ENCODE measurements around the gene MISP. TPM values are rescaled to one million over a fixed set of nuclear protein-coding genes. Genes with fewer than 3 reads are reported as not detected.

Gene MISP
- total RNA-seq, 2 donors from 2014 or later = 0.50 TPM; not detected in 1

DNA sequence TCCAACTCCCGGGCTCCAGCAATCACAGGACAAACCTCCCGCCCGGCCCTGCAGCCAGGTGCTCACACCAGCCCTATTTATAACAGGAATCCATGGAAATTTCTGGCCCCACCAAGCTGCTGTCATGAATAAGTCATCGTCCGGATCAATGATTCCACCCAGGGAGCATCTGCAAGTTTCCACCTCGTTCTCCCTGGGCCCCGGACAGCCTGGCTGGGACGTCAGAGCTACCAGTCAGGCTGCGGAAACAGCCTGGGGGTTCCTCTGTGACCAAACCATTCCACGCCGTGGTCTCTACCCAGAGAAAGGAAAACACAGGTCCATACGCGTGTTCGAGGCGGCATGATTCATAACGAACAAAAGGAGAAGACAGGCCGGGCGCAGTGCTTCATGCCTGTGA, 25.6 kb downstream of the MISP start:
- Mint-ChIP-seq H3K36me3 (no peaks in the 10 kb centered on the region), H3K9me3 (no peaks in the 10 kb centered on the region)

DNA sequence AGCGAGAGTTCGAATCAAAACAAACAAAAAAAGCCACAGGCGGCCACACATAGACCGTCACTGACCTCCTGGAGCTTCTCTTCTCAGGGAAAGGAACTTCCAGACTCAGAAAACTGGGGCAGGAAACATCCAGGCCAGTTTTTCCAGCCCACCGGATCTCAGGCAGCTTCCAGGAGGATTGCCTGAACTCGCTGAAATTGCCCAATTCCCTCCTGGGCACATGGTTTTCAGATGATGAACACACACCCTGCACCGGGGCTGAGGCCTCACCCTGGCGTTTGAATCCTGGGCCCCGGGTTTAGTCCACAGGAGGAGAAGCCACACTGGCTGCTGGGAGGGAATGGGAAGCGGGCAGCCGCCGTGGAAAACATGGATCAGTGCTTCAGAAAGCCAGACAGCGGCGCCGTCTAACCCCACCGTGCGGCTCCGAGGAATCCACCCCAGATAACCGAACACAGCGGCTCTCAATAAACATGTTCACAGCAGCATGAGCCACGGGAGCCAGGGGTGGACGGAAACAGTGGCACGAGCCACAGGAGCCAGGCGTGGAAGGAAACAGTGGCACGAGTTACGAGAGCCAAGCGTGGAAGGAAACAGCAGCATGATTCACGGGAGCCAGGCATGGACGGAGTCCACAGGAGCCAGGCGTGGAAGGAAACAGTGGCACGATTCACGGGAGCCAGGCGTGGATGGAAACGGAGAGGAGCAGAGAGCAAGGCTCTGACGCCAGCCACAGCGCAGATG, 28.2 kb downstream of the MISP start:
- DNase-seq (ENCODE audit: low spot score in 2 of 2) (no peak), ATAC-seq (no peak)
- H3K36me3 Mint-ChIP-seq = no peaks in the 10 kb centered on the region
- H3K9me3 Mint-ChIP-seq = no peaks in the 10 kb centered on the region
- no peak overlapping the region for H3K27ac Mint-ChIP-seq

More for the DNA sequence above, 25.6 kb downstream of the MISP start:
- DNase-seq (ENCODE audit: low spot score in 2 of 2) (no peak), ATAC-seq (no peak)
- H3K27ac Mint-ChIP-seq = no peak overlapping the region

DNA sequence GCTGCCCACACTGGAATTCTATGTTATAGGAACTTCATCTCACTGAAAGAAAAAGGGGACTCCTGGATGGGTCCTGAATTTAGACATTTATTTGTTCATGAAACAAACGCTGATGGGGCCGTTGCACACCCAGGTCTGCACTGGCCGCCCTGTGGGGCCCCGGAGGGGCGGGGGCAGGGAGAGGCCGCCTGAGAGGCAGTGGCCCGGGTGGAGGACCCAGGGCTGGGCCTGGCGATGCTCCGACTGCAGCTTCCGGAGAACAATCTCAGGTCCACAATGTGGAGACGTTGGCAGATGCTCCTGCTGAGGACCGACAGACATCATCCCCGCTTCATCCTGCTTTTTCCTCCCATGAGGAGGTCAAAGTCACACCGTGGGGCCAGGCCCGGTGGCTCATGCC, 30.0 kb downstream of the MISP start:
- Mint-ChIP-seq H3K27ac (no peak overlapping the region), H3K36me3 (no peaks in the 10 kb centered on the region), H3K9me3 (no peaks in the 10 kb centered on the region)
- ATAC-seq (no peak), DNase-seq (ENCODE audit: low spot score in 2 of 2) (no peak)

DNA sequence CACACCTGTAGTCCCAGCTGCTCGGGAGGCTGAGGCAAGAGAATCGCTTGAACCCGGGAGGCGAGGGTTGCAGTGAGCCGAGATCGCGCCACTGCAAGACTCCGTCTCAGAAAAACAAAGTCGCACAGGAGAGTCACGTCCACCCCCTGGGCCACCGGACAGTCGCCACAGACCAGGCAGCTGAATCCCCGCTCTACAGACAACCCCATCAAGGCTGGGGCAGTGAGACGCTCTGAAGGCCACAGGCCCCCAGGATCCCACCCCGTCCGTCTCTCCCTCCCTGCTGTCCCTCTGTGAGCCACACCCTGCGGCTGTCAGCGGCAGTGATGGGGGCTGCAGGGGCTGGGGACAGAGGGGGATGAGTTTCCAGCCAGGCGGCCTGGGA, 30.9 kb downstream of the MISP start:
- H3K27ac Mint-ChIP-seq = no peak overlapping the region
- DNase-seq (ENCODE audit: low spot score in 2 of 2) (no peak), ATAC-seq (no peak)
- no peaks in the 10 kb centered on the region for H3K9me3 Mint-ChIP-seq
- no peaks in the 10 kb centered on the region for H3K36me3 Mint-ChIP-seq

DNA sequence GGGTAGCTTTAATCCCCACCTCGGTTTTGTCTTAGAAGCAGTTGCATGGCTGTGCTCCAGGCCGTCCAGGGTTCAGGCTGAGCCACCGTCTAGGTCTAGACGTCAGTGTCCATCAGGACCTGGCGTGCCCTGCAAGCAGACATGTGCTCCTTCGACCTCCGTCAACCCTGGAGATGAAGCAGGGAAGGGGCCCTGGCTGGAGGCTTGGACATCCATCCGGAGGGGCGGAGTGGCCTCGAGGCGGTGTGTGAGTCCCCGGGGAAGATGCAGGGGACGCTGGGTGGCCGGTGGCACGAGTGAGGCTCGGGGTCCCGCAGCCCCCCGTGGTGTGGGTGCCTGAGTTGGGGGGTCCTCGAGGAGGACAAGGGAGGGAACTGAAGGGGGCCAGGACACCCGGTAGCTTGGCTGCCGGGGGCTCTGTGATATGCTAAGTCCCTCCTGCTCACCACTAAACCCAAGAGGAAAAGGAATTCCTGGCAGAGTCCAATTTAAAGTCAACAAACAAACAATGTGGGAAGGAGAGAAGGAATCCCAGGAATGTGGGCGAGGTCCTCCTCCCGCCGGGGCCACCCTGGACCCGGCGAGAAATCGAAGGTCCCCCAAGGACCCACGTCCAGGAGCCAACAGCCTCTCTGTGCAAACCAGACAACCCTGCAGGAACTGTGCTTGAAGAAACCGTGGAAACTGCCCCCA, 31.4 kb downstream of the MISP start:
- Mint-ChIP-seq H3K27ac (no peak overlapping the region), H3K9me3 (no peaks in the 10 kb centered on the region), H3K36me3 (no peaks in the 10 kb centered on the region)
- no peak for ATAC-seq
- DNase-seq (ENCODE audit: low spot score in 2 of 2) = no peak

DNA sequence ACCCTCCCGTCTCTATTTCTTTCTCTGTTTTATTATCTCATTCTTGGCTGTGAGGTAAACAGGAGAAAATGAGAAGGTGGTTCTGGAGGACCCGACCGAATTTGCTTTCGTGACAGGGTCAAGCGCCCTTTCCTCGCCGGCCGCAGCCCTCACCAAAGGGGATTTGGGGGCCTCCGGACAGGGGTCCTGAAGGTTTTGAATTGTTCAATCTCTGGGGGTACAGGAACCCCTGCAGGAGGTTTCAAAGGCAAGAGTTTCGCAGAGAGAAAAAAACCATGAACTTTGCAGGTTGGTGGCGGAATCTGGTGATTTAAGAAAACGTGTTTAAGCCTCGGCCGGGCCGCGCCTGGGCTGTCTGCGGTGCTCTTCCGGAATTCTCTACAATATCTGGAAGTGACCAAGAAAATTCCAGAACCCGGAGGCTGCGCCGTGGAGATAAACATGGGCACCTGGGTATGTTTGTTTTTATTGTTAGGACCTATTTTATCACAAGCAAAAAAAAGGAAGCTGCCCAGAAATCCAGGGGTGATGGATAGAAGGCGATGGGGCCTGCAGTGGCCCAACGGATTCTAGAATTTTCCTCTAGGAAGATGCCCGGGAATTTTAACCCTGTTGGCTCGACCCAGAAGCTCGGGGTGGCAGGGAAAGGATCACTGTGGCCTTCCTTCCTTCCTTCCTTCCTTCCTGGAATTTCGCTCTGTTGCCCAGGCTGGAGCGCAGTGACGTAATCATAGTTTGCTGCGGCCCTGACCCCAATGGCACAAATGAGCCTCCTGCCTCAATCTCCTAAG, 32.2 kb downstream of the MISP start:
- DNase-seq (ENCODE audit: low spot score in 2 of 2) (no peak), ATAC-seq (no peak)
- no peak overlapping the region for H3K27ac Mint-ChIP-seq
- H3K9me3 Mint-ChIP-seq = no peaks in the 10 kb centered on the region
- no peaks in the 10 kb centered on the region for H3K36me3 Mint-ChIP-seq

DNA sequence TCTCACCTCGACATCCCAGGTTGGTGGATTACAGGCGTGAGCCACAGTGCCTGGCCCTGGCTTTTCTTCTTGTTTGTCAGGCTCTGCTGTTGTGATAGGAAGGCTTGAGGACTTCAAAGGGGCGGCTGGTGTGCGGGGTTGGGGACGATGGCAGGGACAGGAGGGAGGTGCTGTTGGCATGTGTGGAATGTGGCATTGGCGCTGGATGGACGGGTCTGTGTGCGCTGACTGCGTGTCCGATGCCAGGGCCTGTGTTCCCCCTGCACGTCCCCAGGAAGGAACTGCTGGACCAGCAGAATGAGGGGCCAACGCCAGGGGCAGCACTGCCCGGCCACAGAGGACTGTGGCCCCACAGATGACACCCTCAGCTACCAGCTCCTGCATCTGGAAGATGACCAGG, 33.6 kb downstream of the MISP start:
- H3K36me3 Mint-ChIP-seq = no peaks in the 10 kb centered on the region
- ATAC-seq = no peak

DNA sequence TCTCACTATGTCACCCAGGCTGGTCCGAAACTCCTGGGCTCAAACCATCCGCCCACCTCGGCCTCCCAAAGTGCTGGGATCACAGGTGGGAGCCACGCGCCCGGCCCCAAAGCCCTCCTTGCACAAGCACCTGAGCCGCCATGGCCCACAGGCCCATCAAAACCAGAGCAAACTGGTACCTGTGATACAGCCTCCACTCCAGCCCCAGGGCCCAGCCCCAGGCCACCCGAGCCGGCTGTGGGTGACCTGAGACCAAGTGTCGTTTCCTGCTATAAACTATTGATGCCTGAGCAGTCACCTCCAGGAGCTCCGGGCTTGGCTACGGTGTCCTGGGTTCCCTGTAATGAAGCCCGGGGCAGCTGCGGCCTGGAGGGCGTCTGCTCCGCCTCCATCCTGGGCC, 36.6 kb downstream of the MISP start:
- no peak for DNase-seq (ENCODE audit: low spot score in 2 of 2)
- Mint-ChIP-seq H3K36me3 (no peaks in the 10 kb centered on the region), H3K9me3 (no peaks in the 10 kb centered on the region), H3K27ac (peak overlapping the region in 1 of 2 donors; percentile 39)
- no peak for ATAC-seq

More for the DNA sequence above, 33.6 kb downstream of the MISP start:
- Mint-ChIP-seq H3K9me3 (no peaks in the 10 kb centered on the region), H3K27ac (no peak overlapping the region)
- DNase-seq (ENCODE audit: low spot score in 2 of 2) = no peak

DNA sequence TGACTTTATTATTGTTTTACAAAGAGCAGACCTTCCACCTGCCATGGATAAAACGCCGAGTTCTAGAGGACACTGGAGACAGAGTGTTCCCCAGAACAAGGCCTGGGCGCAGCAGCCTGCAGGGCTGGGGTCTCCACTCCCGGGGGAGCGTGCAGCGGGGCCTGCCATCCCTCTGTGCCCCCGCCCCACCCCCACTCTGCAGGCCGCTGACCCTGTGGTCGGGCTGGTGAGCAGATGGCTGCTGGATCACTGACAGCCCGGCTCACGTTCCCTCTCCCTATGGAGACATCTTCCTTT, 37.7 kb downstream of the MISP start:
- ATAC-seq (no peak), DNase-seq (ENCODE audit: low spot score in 2 of 2) (no peak)
- no peaks in the 10 kb centered on the region for H3K36me3 Mint-ChIP-seq
- no peaks in the 10 kb centered on the region for H3K9me3 Mint-ChIP-seq
- peak overlapping the region in 1 of 2 donors; percentile 81 for H3K27ac Mint-ChIP-seq

DNA sequence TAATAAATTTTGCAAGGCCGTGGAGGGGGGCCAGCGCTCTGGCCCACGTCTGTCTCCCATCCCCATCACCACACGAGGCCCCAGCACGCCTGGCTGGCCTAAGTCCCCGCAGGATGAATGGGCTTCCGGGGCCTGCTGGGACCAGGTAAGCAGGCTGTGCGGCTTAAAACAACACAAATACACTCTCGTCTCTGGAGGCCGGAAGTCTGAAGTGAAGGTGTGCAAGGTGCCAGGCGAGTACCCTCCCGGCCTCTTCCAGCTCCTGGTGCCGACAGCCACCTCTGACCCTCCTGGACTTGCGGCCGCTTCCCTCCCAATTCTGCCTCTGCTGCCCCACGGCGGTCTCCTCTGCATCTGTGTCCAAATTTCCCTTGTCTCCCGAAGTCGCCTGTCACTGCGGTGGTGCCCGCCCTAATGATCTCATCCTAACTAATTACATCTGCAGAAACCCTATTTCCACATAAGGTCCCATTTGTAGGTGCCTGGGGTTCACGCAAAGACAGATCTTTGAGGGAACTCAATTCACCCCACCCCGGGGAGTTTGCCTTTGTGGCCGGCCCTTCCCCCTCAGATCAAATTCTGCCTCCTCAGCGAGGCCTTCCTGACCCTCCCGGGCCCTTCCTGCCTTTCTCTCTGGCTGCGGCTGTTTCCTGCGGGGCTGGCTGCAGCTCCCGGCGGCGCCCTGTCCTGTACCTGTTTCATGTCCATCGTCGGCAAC, 38.2 kb downstream of the MISP start:
- H3K36me3 Mint-ChIP-seq = no peaks in the 10 kb centered on the region
- ATAC-seq (no peak), DNase-seq (ENCODE audit: low spot score in 2 of 2) (no peak)
- peak overlapping the region in 1 of 2 donors; percentile 81 for H3K27ac Mint-ChIP-seq
- no peaks in the 10 kb centered on the region for H3K9me3 Mint-ChIP-seq

DNA sequence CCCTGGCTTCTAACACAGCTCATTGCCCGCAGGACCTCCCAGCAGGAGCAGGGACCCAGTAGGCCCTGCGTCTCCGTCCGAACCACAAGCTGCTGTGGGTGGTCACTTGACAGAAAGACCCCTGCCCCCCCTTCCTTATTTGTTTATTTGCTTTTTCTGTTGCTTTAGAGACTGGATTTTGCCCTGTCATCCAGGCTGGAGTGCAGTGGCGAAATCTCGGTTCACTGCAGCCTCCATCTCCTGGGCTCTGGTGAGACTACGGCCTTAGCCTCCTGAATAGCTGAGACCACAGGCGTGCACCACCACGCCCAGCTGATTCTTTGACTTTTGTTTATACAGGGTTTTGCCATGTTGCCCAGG, 38.8 kb downstream of the MISP start:
- Mint-ChIP-seq H3K27ac (no peak overlapping the region), H3K36me3 (no peaks in the 10 kb centered on the region), H3K9me3 (no peaks in the 10 kb centered on the region)
- no peak for DNase-seq (ENCODE audit: low spot score in 2 of 2)
- no peak for ATAC-seq

DNA sequence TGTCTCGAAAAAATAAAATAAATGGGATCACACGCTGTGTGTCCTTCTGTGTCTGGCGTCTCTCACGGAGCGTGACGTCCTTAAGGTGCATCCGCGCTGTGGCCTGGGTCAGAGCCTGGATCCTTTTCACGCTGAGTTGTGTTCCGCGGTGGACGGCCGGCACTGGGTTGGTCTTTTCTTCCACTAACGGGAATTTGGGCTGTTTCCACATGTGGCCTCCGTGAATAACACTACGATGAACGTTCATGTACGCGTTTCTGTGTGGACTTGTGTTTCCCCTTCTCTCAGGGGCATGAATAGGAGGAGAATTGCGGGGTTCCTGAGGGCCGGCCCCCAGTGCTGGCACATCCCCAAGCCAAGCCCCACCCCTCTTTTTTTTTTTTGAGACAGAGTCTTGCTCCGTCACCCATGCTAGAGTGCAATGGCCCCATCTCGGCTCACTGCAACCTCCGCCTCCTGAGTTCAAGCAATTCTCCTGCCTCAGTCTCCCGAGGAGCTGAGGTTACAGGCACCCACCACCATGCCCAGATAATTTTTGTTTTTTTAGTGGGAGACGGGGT, 40.2 kb downstream of the MISP start:
- DNase-seq (ENCODE audit: low spot score in 2 of 2) (no peak), ATAC-seq (no peak)
- Mint-ChIP-seq H3K27ac (no peak overlapping the region), H3K9me3 (no peaks in the 10 kb centered on the region), H3K36me3 (no peaks in the 10 kb centered on the region)

DNA sequence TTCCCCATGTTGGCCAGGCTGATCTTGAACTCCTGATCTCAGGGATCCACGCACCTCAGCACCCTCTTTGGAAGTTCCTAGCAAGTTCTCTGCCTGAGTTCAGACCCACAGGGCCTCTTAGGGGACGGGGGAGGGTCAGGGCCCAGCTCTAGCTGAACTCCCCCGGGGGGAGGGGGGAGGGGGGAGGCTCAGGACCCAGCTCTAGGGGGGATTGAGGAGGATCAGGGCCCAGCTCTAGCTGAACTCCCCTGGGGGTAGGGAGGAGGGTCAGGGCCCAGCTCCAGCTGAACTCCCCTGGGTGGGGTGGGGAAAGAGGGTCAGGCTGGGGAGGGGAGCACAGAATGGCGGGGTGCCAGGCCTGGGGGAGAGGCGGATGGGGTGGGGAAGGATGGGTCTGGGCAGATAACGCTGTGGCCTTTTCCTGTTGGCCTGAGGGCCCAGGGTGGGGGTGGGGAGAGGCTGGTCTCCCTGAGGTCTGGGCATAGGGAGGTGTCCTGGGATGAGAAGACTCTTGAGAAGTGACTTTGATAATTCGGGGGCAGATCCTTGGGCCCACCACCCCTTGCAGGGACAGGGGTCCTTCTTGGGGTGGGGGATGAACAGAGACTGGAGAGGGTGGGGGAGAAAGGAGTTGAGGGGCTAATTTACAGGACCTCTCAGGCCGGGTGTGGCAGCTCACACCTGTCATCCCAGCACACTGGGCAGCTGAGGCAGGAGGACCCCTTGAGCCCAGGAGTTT, 40.8 kb downstream of the MISP start:
- Mint-ChIP-seq H3K36me3 (peaks cover 0 to 3% of the 10 kb centered on the region in 2 donors), H3K9me3 (no peaks in the 10 kb centered on the region), H3K27ac (no peak overlapping the region)
- ATAC-seq = no peak
- DNase-seq (ENCODE audit: low spot score in 2 of 2) = no peak

DNA sequence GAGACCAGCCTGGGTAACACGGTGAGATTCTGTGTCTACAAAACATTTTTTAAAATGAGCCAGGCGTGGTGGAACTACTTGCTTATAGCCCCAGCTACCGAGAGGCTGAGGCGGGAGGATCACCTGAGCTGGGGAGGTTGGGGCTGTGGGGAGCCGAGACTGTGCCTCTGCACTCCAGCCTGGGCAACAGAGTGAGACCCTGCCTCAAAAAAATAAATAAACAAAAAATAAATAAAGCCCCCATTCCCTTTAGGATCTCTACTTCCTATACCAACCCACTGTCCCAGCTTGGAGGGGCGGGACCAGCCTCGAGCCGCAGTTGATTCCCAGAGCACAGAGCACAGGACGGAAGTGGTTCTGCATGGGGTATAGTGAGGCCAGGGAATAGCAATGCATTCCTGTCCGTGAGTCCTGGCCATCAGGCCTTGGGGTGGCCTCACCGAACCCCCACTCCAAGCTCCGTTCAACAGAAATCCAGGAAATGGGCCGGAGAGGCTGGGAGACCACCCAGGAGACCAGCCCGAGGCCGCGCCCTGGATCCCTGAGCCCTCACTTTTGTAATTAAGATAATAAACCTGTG, 41.5 kb downstream of the MISP start:
- Mint-ChIP-seq H3K36me3 (peaks cover 0 to 5% of the 10 kb centered on the region in 2 donors), H3K27ac (no peak overlapping the region), H3K9me3 (no peaks in the 10 kb centered on the region)
- DNase-seq (ENCODE audit: low spot score in 2 of 2) (no peak), ATAC-seq (no peak)

DNA sequence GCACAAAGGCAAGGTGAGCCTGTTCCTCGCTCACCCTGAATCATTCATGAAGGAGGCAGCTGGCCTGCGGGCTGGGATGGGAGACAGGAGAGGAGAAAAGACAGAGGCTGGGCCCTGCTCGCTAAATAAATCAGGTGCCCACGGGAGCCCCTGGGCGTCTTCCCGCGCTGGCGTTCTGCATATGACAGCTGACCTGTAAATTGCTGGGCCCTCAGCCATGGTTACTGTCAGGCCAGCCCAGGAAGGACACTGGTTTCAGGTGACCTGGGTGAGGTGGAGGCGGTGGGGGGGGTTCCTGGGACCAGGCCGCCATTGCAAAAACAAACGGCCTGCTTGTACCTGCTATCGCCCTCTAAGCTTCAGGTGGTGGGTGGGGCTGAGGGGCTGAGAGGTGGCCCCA, 42.9 kb downstream of the MISP start:
- ATAC-seq = no peak
- H3K27ac Mint-ChIP-seq = peak overlapping the region in 1 of 2 donors; percentile 72
- peaks cover 6% of the 10 kb centered on the region in 2 donors for H3K36me3 Mint-ChIP-seq

DNA sequence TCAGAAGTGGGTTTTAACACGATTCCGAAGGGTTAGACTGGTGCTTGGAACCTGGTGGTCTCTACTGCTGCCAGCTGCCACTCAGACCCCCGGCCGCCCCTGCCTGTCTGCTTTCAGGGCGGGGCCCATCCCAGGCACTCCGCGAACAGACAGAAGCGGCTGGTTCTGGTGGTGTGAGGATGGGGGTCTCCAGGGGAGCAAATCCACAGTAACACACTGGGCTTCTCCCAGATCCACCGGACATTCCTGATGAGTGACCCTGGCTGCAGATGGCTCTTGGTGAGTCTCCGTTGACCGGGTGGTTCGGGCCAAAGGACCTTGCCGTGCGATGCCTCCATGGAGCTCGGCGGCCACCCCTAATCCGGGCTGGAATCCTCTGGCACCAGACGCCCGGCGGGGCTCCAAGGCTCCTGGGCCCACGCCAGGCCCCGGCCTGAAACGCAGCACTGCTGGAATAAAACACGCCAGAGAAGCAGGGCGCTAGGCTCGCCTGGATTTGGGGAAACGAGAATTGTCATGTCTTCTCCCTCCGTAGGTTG, 44.2 kb downstream of the MISP start:
- no peak for ATAC-seq
- H3K9me3 Mint-ChIP-seq = no peaks in the 10 kb centered on the region
- no peak for DNase-seq (ENCODE audit: low spot score in 2 of 2)
- peak overlapping the region in 1 of 2 donors; percentile 44 for H3K27ac Mint-ChIP-seq
- H3K36me3 Mint-ChIP-seq = peaks cover 19 to 20% of the 10 kb centered on the region in 2 donors

More for the DNA sequence above, 42.9 kb downstream of the MISP start:
- DNase-seq (ENCODE audit: low spot score in 2 of 2) = no peak
- no peaks in the 10 kb centered on the region for H3K9me3 Mint-ChIP-seq
